Stomach smooth muscle (tissue), 2 donors: ENCODE data around the gene ZSCAN29.

Source experiments
- H3K27ac ChIP-seq: one replicate; pipeline ENCODE4 v1.7.0; 2013; ENCODE audit warnings: mild to moderate bottlenecking, low read length, inconsistent platforms
- H3K27me3 ChIP-seq, 2 donors: one replicate each; pipeline ENCODE4 v1.7.0; 2013; ENCODE audit warnings: low read length in 2 of 2; ENCODE audit not compliant: insufficient read depth in 2 of 2, control insufficient read depth in 1 of 2
- H3K36me3 ChIP-seq, 2 donors: one replicate each; pipeline ENCODE4 v1.7.0; 2013; ENCODE audit warnings: low read length in 2 of 2; ENCODE audit not compliant: control insufficient read depth in 2 of 2, insufficient read depth in 2 of 2
- H3K4me1 ChIP-seq: one replicate; pipeline ENCODE4 v1.7.0; 2013; ENCODE audit warnings: low read length; ENCODE audit not compliant: control insufficient read depth, insufficient read depth
- H3K4me3 ChIP-seq, 2 donors: one replicate each; pipeline ENCODE4 v1.7.0; 2013; ENCODE audit warnings: low read length in 2 of 2
- H3K9ac ChIP-seq, 2 donors: one replicate each; pipeline ENCODE4 v1.7.0; 2013; ENCODE audit warnings: low read length in 2 of 2, mild to moderate bottlenecking in 1 of 2
- H3K9me3 ChIP-seq, 2 donors: one replicate each; pipeline ENCODE4 v1.7.0; 2013; ENCODE audit warnings: low read length in 2 of 2; ENCODE audit not compliant: control insufficient read depth in 2 of 2
- donor health status: healthy.
- donor health status: Pancreatic carcinoma.

ZSCAN29 gene

DNA sequence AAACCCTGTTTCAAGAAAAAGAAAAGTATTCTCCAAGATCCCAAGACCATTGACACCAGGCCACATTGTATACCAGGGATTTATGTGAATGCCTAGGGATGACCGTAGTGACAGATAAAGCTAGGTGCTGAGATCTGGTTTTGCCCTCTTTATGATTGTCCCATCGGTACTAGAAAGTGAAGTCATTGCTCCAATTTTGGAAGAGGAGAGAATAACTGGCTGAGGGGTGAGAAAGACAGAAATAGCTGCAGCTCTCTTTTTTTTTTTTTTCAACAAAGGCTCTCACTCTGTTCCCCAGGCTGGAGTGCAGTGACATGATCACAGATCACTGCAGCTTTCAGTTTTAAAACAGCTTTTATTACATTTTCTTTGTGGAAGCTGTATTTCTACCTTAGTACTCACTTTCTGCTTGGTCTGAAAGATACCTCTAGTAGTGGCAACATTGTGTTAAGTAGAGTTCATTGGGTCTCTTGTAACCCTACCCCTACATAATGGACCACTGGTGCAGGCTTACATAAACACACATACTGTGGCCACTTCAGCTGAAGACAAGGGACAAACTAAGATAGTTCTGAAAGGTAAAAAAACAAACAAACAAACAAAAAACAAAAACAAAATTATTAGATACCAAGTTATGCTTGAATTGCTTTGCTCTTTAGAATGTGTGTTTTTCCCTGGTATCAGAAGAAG lies 18.0 kb downstream of the ZSCAN29 start:
- Histone ChIP-seq H3K4me1 (no peaks in the 10 kb centered on the region), H3K36me3 (peaks cover 4 to 13% of the 10 kb centered on the region in 2 donors), H3K27ac (no peak overlapping the region), H3K4me3 (no peak overlapping the region), H3K9ac (no peak overlapping the region), H3K9me3 (no peaks in the 10 kb centered on the region), H3K27me3 (no peaks in the 10 kb centered on the region)

DNA sequence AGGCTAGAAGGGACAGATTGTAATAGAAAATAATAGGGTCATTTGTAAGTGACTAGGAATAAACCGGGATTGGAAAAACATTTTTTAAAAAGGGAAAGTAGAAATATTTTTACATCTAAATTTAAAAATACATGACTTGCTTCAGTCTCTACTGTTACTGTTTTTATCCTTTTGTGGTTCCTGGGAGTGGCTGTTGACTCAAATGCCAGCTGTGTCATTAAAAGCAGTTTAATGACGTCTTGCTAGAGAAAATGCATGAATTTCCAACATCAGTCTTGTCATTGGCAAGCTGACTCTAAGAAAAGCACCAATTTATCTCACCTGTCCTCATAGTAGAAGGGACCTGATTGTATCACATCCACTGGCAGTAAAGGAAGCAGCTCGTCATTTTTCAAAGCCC lies 23.7 kb downstream of the ZSCAN29 start:
- H3K4me1 ChIP-seq: no peaks in the 10 kb centered on the region
- H3K4me3 ChIP-seq: no peak overlapping the region
- H3K9ac ChIP-seq: no peak overlapping the region
- peaks cover 3 to 19% of the 10 kb centered on the region in 2 donors for H3K36me3 ChIP-seq
- H3K27me3 ChIP-seq: no peaks in the 10 kb centered on the region
- no peaks in the 10 kb centered on the region for H3K9me3 ChIP-seq
- no peak overlapping the region for H3K27ac ChIP-seq

DNA sequence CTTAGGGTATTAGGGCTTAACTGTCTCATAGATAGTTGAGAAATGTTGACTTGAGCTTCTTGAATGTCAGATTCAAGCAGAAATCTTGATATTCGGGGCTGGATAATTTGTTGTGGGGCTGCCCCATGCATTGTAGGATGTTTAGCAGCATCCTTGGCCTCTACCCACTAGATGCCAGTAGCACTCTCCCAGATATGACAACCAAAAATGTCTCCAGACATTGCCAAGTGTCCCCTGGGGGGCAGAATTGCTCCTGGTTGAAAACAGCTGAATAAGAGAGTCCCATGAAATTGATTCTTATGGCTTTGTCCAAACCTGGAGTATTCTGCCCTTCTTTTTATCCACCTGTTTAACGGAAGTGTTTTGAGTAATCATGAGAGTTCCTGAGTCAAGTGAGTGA lies 24.5 kb downstream of the ZSCAN29 start:
- Histone ChIP-seq H3K27me3 (no peaks in the 10 kb centered on the region), H3K4me3 (no peak overlapping the region), H3K9me3 (no peaks in the 10 kb centered on the region), H3K9ac (no peak overlapping the region), H3K27ac (no peak overlapping the region), H3K4me1 (no peaks in the 10 kb centered on the region), H3K36me3 (peaks cover 3 to 17% of the 10 kb centered on the region in 2 donors)

GRCh38 chr15:43330780-43331087 lies 40.1 kb downstream of the ZSCAN29 start:
- no peaks in the 10 kb centered on the region for H3K27me3 ChIP-seq
- H3K9me3 ChIP-seq: no peaks in the 10 kb centered on the region
- H3K9ac ChIP-seq: peak overlapping the region; percentile 90 to 93
- peaks cover 0 to 3% of the 10 kb centered on the region in 2 donors for H3K36me3 ChIP-seq
- H3K27ac ChIP-seq: peak overlapping the region; percentile 92
- H3K4me1 ChIP-seq: peaks cover 23% of the 10 kb centered on the region
- H3K4me3 ChIP-seq: peak overlapping the region; percentile 94 to 98

DNA sequence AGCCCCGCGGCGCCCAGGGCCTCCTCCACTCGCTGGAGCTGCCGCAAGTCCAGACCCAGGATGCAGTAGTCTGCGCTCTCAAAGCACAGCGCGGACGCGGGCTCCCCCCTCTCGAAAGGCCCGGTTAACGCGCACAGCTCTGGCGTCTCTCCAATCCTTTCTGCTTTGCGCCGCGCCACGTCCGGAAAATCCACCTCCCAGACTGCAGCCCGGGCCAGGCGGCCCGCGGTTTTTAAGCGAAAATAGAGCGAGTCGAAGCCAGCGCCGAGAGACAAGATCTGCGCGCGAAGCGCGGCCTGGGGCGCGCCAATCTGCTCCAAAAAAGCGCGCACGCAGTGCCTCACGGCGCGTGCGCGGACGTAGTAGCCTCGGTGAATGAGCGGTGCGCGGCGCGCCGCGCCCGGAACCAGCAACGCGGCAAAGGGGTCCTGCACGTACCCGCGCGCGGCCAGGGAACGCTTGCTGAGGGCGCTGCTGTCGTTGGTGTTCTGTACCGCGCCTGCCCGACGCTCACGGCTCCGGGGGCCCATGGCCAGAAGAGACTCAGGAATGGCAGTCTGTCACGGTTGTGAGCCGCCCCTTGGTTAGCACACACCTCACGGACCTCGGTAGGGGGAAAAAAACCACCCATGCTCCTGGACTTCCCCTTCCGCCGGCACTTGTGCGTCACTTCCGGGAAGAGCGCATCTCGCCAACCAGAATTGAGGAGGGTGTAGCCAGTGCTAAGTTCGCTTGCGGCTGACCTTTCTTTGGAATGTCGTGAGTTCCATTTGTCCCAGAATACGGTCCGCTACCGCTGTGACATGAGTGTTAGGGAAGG lies 40.7 kb downstream of the ZSCAN29 start, which contains the start of gene LCMT2:
LCMT2 (minus strand) TSS at position 614 of the 820 bp plus-strand sequence; CDS start at position 530, 84 bp downstream.
- H3K9me3 ChIP-seq: no peaks in the 10 kb centered on the region
- peaks cover 0 to 2% of the 10 kb centered on the region in 2 donors for H3K36me3 ChIP-seq
- H3K27me3 ChIP-seq: no peaks in the 10 kb centered on the region
- peak within 1 kb of the TSS; percentile 92 for H3K27ac ChIP-seq
- H3K4me1 ChIP-seq: peaks cover 23% of the 10 kb centered on the region
- H3K4me3 ChIP-seq: peak within 1 kb of the TSS; percentile 94 to 98
- H3K9ac ChIP-seq: peak within 1 kb of the TSS; percentile 90 to 93

- no peaks in the 10 kb centered on the region for H3K27me3 ChIP-seq
- H3K4me3 ChIP-seq: peak overlapping the region; percentile 94 to 98
- peaks cover 23% of the 10 kb centered on the region for H3K4me1 ChIP-seq
- H3K9ac ChIP-seq: peak overlapping the region; percentile 90 to 93
- peak overlapping the region; percentile 92 for H3K27ac ChIP-seq
- no peaks in the 10 kb centered on the region for H3K9me3 ChIP-seq
- H3K36me3 ChIP-seq: peaks cover 0 to 2% of the 10 kb centered on the region in 2 donors
Observed at GRCh38 chr15:43329217-43329959, 41.5 kb downstream of the ZSCAN29 start.

DNA sequence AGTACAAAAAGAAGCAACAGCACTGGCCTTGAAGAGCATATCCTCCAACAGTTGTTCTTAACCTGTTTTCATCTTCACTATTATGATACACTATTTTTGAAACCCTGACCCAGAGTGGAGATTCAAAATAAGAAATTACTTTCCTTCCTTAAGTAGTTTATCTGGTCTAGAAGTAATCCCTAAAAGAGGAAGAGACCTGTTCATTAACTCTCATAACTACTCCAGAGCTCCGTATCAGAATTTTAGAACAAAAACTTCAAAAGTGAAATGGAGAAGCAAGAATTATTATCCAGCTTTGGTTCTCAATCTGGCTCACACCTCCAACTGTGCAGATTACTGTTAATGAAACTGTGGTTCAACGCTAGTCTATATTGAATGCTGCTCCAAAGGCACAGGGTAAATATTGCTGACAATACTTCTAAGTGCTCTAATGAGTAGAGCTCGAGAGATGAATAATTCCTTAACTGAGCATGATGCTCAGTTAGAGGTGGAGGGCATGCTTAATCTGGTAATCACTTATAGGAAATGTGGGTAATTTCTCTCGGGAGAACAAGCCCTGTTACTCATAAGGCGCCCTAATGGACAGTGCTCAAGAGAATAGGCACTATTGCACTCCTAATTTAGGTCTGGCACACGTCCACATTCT lies 45.7 kb downstream of the ZSCAN29 start:
- H3K27me3 ChIP-seq: no peaks in the 10 kb centered on the region
- H3K4me1 ChIP-seq: peaks cover 23% of the 10 kb centered on the region
- H3K27ac ChIP-seq: no peak overlapping the region
- H3K36me3 ChIP-seq: no peaks in the 10 kb centered on the region
- H3K4me3 ChIP-seq: no peak overlapping the region
- H3K9me3 ChIP-seq: no peaks in the 10 kb centered on the region
- H3K9ac ChIP-seq: no peak overlapping the region

GRCh38 chr15:43318990-43319771 lies 51.7 kb downstream of the ZSCAN29 start:
- H3K9ac ChIP-seq: no peak overlapping the region
- no peaks in the 10 kb centered on the region for H3K9me3 ChIP-seq
- peaks cover 2% of the 10 kb centered on the region for H3K4me1 ChIP-seq
- no peak overlapping the region for H3K4me3 ChIP-seq
- H3K27ac ChIP-seq: no peak overlapping the region
- no peaks in the 10 kb centered on the region for H3K36me3 ChIP-seq
- no peaks in the 10 kb centered on the region for H3K27me3 ChIP-seq

DNA sequence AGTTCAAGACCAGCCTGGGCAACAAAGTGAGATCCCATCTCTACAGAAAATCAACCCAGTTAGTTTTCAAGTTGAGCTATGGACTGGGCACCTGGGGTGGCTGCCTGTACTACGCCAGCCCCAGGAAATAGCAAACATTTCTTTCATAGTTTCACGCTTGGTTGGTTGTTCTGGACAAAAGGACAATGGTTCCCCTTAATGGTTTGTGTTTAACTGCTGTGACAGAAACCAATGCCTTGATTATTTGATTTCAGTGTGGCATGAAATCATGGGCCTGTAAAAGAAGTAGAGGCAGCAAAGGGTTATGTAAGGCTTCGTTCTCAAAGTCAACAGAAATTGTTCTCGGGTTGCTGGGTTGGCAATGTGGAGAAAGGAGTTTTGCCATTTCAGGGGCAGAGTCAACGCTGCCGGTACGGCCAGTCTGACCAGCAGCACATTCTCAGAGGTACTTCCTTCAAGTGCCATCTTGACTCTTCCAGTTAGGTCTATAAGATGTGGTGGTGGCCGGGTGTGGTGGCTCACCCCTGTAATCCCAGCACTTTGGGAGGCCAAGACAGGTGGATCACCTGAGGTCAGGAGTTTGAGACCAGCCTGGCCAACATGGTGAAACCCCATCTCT lies 53.2 kb downstream of the ZSCAN29 start:
- Histone ChIP-seq H3K27ac (no peak overlapping the region), H3K36me3 (no peaks in the 10 kb centered on the region), H3K9ac (no peak overlapping the region), H3K9me3 (no peaks in the 10 kb centered on the region), H3K27me3 (no peaks in the 10 kb centered on the region), H3K4me3 (no peak overlapping the region), H3K4me1 (peaks cover 2% of the 10 kb centered on the region)
